Neural cell (in vitro differentiated cells): ENCODE measurements around the gene COA7. TPM values are rescaled to one million over a fixed set of nuclear protein-coding genes. Genes with fewer than 3 reads are reported as not detected.

Experiments used
- H2AFZ ChIP-seq: fragments of 200-600, 300-800 bp; sonication (generic), shearing (Covaris generic); 2 replicates; pipeline ENCODE4 v1.6.0; 2014; ENCODE audit warnings: low read depth, mild to moderate bottlenecking, antibody characterized with exemption, low read length, moderate library complexity
- H3F3A ChIP-seq: fragments of 200-600 bp; shearing (Covaris generic); 2 replicates; pipeline ENCODE4 v1.6.1; 2016; ENCODE audit warnings: mild to moderate bottlenecking, moderate library complexity, mixed read lengths, antibody characterized with exemption, low read length; ENCODE audit not compliant: insufficient read depth, poor library complexity, severe bottlenecking
- H3K27ac ChIP-seq: fragments of 200-600, 300-800 bp; sonication (generic), shearing (Covaris generic); 2 replicates; pipeline ENCODE4 v1.5.1; 2014; ENCODE audit warnings: mild to moderate bottlenecking, low read length, moderate library complexity
- H3K27me3 ChIP-seq: fragments of 300-800, 200-600 bp; sonication (generic), shearing (Covaris generic); 2 replicates; pipeline ENCODE4 v1.6.0; 2014; ENCODE audit warnings: mild to moderate bottlenecking, low read depth, low read length, moderate library complexity; ENCODE audit not compliant: insufficient read depth
- H3K36me3 ChIP-seq: fragments of 300-800, 200-600 bp; sonication (generic), shearing (Covaris generic); 2 replicates; pipeline ENCODE4 v1.5.1; 2014; ENCODE audit warnings: mild to moderate bottlenecking, antibody characterized with exemption, low read length, moderate library complexity; ENCODE audit not compliant: insufficient read depth
- H3K4me2 ChIP-seq: fragments of 300-800, 200-600 bp; sonication (generic), shearing (Covaris generic); 2 replicates; pipeline ENCODE4 v1.6.0; 2014; ENCODE audit warnings: mild to moderate bottlenecking, low read length
- H3K4me3 ChIP-seq: fragments of 300-800, 200-600 bp; sonication (generic), shearing (Covaris generic); 2 replicates; pipeline ENCODE4 v1.5.1; 2014; ENCODE audit warnings: mild to moderate bottlenecking, low read length, moderate library complexity
- H3K79me2 ChIP-seq: fragments of 200-600 bp; shearing (Covaris generic); replicated peaks from 2 replicates; pipeline ENCODE4 v1.6.0; 2014; ENCODE audit warnings: mild to moderate bottlenecking, low read length, moderate library complexity; ENCODE audit not compliant: insufficient read depth
- H3K9ac ChIP-seq: fragments of 300-800, 200-600 bp; sonication (generic), shearing (Covaris generic); 2 replicates; pipeline ENCODE4 v1.6.1; 2016; ENCODE audit warnings: mild to moderate bottlenecking, low read length, mixed read lengths
- H3K9me2 ChIP-seq: fragments of 200-600 bp; shearing (Covaris generic); 2 replicates; pipeline ENCODE4 v1.6.1; 2016; ENCODE audit warnings: mild to moderate bottlenecking, low read length, mixed read lengths; ENCODE audit not compliant: insufficient read depth
- H3K9me3 ChIP-seq: fragments of 200-600, 300-800 bp; sonication (generic), shearing (Covaris generic); 2 replicates; pipeline ENCODE4 v1.6.1; 2016; ENCODE audit warnings: mild to moderate bottlenecking, mixed run types, low read length, moderate library complexity, mixed read lengths
- H4K20me1 ChIP-seq: fragments of 200-600 bp; shearing (Covaris generic); 2 replicates; pipeline ENCODE4 v1.6.1; 2016; ENCODE audit warnings: mild to moderate bottlenecking, mixed run types; ENCODE audit not compliant: insufficient read depth
- CTCF ChIP-seq: fragments of 450-650 bp; IDR thresholded peaks from 2 replicates; pipeline ENCODE4 v1.5.1; 2014; ENCODE audit warnings: antibody characterized with exemption, mild to moderate bottlenecking, moderate library complexity; ENCODE audit not compliant: poor library complexity, severe bottlenecking
- EP300 ChIP-seq: fragments of 450-650 bp; conservative IDR thresholded peaks from 2 replicates; pipeline ENCODE4 v1.6.1; 2014; ENCODE audit warnings: antibody characterized with exemption, mild to moderate bottlenecking, moderate library complexity; ENCODE audit not compliant: poor library complexity, severe bottlenecking
- EZH2 ChIP-seq: fragments of 200-600, 300-800 bp; shearing (Covaris generic), sonication (generic); IDR thresholded peaks from 2 replicates; pipeline ENCODE4 v1.6.1; 2014; ENCODE audit warnings: antibody characterized with exemption, low read length, borderline replicate concordance, mild to moderate bottlenecking; ENCODE audit not compliant: insufficient read depth, poor library complexity, severe bottlenecking
- MXI1 ChIP-seq: fragments of 450-650 bp; conservative IDR thresholded peaks from 2 replicates; pipeline ENCODE4 v1.6.1; 2014; ENCODE audit warnings: antibody characterized with exemption, mild to moderate bottlenecking; ENCODE audit not compliant: poor library complexity, severe bottlenecking
- POLR2AphosphoS5 ChIP-seq: IDR thresholded peaks from 2 replicates; pipeline ENCODE4 v1.6.1; 2012
- RAD21 ChIP-seq: fragments of 450-650 bp; conservative IDR thresholded peaks from 2 replicates; pipeline ENCODE4 v1.6.1; 2014; ENCODE audit warnings: antibody characterized with exemption, mild to moderate bottlenecking, moderate library complexity
- REST ChIP-seq: IDR thresholded peaks from 2 replicates; pipeline ENCODE4 v1.6.1; 2012; ENCODE audit warnings: borderline replicate concordance
- SMC3 ChIP-seq: fragments of 450-650 bp; conservative IDR thresholded peaks from 2 replicates; pipeline ENCODE4 v1.6.1; 2014; ENCODE audit warnings: antibody characterized with exemption, mild to moderate bottlenecking, moderate library complexity; ENCODE audit not compliant: poor library complexity
- TAF1 ChIP-seq: IDR thresholded peaks from 2 replicates; pipeline ENCODE4 v1.6.1; 2012; ENCODE audit warnings: low read depth
- polyA plus RNA-seq: library from polyadenylated mRNA; depleted of rRNA; stranded (reverse); fragments of >200 nt; gene quantifications from 2 replicates; pipeline ENCODE4 v1.2.3, GENCODE V29; 2014

COA7 gene
- polyA plus RNA-seq, 1 donor from 2014 or later: 11.6 TPM

DNA sequence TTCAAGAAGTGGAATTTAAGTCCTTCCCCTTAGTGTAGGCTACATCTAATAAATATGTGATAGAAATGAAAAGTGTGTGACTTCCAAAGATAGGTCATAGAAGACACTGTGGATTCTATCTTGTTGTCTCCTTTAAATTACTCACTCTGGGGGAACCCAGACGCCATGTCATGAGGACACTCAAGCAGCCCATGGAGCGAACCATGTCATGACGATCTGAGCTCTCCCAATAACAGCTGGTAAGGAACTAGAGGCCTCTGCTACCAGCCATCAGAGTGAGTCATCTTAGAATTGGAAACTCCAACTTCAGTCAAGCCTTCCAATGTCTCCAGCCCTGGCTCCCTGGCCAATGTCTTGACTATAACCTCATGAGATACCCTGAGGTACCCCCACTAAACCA, 6.3 kb downstream of the COA7 start:
- Histone ChIP-seq H3K36me3 (no peaks in the 10 kb centered on the region), H3K4me3 (no peak overlapping the region), H3K27ac (no peak overlapping the region), H3K4me2 (no peak overlapping the region), H3K9me3 (no peaks in the 10 kb centered on the region), H3K27me3 (no peaks in the 10 kb centered on the region), H3K9ac (no peak overlapping the region), H3K79me2 (no peaks in the 10 kb centered on the region), H4K20me1 (no peaks in the 10 kb centered on the region), H3F3A (no peaks in the 10 kb centered on the region), H2AFZ (no peak overlapping the region), H3K9me2 (no peaks in the 10 kb centered on the region)
- TF ChIP-seq POLR2AphosphoS5 (no peak), EP300 (no peak), MXI1 (no peak), CTCF (no peak), EZH2 (no peak), SMC3 (no peak), TAF1 (no peak)

DNA sequence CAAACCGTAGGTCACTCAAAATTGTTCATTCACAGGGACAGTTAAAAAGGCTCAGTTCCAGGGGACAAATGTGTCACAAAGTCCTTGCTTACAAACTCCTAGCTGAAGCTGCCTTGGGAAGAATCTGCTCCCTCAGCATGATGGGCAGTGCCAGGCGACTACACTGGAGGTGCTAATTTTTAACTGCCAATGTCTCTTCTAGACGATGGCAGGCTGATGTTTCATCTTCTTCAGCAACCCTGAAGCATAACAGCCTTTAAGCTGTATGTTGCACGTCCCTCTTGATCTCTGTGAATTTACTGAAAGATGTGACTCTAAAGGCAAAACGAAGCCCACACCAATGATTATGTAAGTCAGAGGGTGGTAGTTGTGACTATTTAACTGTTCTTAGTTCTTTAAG, 11.3 kb downstream of the COA7 start:
- Histone ChIP-seq H4K20me1 (no peaks in the 10 kb centered on the region), H2AFZ (no peak overlapping the region), H3K36me3 (no peaks in the 10 kb centered on the region), H3K4me2 (no peak overlapping the region), H3K27ac (no peak overlapping the region), H3K4me3 (no peak overlapping the region), H3K79me2 (no peaks in the 10 kb centered on the region), H3K9ac (no peak overlapping the region), H3K9me3 (no peaks in the 10 kb centered on the region), H3K9me2 (no peaks in the 10 kb centered on the region), H3K27me3 (no peaks in the 10 kb centered on the region), H3F3A (no peaks in the 10 kb centered on the region)
- TF ChIP-seq EZH2 (no peak), SMC3 (no peak), TAF1 (no peak), RAD21 (no peak), CTCF (no peak), REST (no peak), EP300 (no peak), MXI1 (no peak), POLR2AphosphoS5 (no peak)
